ENCODE measurements around the gene ADAMTS10. TPM values are rescaled to one million over a fixed set of nuclear protein-coding genes. Genes with fewer than 3 reads are reported as not detected.

Gene ADAMTS10
- total RNA-seq, 1 experiment from 2014 or later, result 10.2 TPM

DNA sequence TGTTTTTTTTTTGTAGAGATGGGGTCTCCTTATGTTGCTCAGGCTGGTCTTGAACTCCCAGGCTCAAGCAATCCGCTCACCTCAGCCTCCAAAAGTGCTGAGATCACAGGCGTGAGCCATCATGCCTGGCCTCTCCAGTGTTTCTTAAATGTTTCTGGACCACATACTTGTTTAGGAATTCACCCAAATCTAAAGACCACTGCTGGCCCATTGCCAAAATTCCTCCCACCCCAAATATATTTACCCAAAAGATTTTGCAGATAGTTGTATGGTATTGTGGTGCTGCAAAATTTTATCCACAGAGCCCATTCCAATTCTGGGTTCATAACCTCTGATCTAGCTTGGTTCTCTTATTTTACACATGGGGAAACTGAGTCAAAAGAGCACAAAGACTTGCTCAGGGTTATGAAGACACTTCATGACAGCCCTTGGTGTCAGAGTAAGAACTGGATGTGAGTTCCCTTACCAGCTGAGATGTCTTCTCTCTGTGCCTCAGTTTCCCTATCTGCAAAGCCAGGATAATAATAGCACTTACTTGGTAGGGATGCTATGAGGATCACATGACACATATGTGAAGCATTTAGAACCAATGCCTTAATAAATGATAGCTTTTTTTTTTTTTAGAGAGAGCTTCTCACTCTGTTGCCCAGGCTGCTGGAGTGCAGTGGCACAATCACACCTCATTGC is 30.8 kb upstream of the ADAMTS10 start:
- no peak overlapping the region for H3K4me2 ChIP-seq (ENCODE audit: low read length)
- no peaks in the 10 kb centered on the region for H3K9me2 ChIP-seq (ENCODE audit: insufficient read depth)
- ATAC-seq (no peak), DNase-seq (ENCODE audit: low read depth, low spot score) (no peak)
- no peaks in the 10 kb centered on the region for H4K20me1 ChIP-seq (ENCODE audit: insufficient read depth)
- H3K9ac ChIP-seq (ENCODE audit: low read length), result no peak overlapping the region
- intact Hi-C loops (cut with micrococcal nuclease), result no loop called here
- POLR2A ChIA-PET, result no interaction called here
- no peaks in the 10 kb centered on the region for H3K79me2 ChIP-seq (ENCODE audit: insufficient read depth, low read length)
- no peaks in the 10 kb centered on the region for H3K36me3 ChIP-seq (ENCODE audit: control insufficient read depth in 1 of 2, insufficient read depth in 2 of 2, low read length in 2 of 2)
- H2AFZ ChIP-seq (ENCODE audit: low read depth, low read length, poor library complexity, severe bottlenecking), result no peak overlapping the region
- RAD21 ChIA-PET (ENCODE audit: low non-redundant PET in 1 of 2, low total read pairs in 2 of 2, uncharacterized antibody in 2 of 2, unreplicated experiment in 2 of 2), result interaction anchor here (0.6 to 1.2 kb wide), 3 partner anchors 26 to 73 kb away, joined by 3 to 4 read pairs (median 3); no protein-coding TSS in a partner anchor
- no peaks in the 10 kb centered on the region for H3K27me3 ChIP-seq (ENCODE audit: insufficient read depth, low read length)
- H3K4me1 ChIP-seq (ENCODE audit: control insufficient read depth in 1 of 2, insufficient read depth in 2 of 2, low read length in 2 of 2), result no peaks in the 10 kb centered on the region
- CTCF ChIA-PET, result interaction anchor here (0.6 to 2.2 kb wide), 13 partner anchors 8 to 434 kb away, joined by 3 to 28 read pairs (median 4); partner anchors contain the start of genes ACTL9 and NFILZ
- no peak overlapping the region for H3K27ac ChIP-seq (ENCODE audit: low read depth, low read length)
- no peak overlapping the region for H3K4me3 ChIP-seq (replicated peaks in 1 of 2; ENCODE audit: low read depth in 1 of 2, low read length in 2 of 2)
- no peaks in the 10 kb centered on the region for H3K9me3 ChIP-seq (ENCODE audit: control insufficient read depth in 1 of 2, insufficient read depth in 1 of 2, low read depth in 1 of 2, low read length in 2 of 2)
- TF ChIP-seq EGR1 (IDR thresholded peaks at IDR 0.05; ENCODE audit: low read depth), result no peak
- no peak for TF ChIP-seq JUND (IDR thresholded peaks at IDR 0.05)
- TF ChIP-seq, protein P1, sequence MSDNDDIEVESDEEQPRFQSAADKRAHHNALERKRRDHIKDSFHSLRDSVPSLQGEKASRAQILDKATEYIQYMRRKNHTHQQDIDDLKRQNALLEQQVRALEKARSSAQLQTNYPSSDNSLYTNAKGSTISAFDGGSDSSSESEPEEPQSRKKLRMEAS (IDR thresholded peaks at IDR 0.05), result no peak
- no peak for TF ChIP-seq POLR2AphosphoS5 (IDR thresholded peaks at IDR 0.05; ENCODE audit: low read depth, low read length)
- TF ChIP-seq, protein P2, sequence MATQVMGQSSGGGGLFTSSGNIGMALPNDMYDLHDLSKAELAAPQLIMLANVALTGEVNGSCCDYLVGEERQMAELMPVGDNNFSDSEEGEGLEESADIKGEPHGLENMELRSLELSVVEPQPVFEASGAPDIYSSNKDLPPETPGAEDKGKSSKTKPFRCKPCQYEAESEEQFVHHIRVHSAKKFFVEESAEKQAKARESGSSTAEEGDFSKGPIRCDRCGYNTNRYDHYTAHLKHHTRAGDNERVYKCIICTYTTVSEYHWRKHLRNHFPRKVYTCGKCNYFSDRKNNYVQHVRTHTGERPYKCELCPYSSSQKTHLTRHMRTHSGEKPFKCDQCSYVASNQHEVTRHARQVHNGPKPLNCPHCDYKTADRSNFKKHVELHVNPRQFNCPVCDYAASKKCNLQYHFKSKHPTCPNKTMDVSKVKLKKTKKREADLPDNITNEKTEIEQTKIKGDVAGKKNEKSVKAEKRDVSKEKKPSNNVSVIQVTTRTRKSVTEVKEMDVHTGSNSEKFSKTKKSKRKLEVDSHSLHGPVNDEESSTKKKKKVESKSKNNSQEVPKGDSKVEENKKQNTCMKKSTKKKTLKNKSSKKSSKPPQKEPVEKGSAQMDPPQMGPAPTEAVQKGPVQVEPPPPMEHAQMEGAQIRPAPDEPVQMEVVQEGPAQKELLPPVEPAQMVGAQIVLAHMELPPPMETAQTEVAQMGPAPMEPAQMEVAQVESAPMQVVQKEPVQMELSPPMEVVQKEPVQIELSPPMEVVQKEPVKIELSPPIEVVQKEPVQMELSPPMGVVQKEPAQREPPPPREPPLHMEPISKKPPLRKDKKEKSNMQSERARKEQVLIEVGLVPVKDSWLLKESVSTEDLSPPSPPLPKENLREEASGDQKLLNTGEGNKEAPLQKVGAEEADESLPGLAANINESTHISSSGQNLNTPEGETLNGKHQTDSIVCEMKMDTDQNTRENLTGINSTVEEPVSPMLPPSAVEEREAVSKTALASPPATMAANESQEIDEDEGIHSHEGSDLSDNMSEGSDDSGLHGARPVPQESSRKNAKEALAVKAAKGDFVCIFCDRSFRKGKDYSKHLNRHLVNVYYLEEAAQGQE (IDR thresholded peaks at IDR 0.05; ENCODE audit: low read depth), result no peak
- no peak for TF ChIP-seq ZNF274 (IDR thresholded peaks at IDR 0.05; ENCODE audit: low read depth, low read length)
- no peak for TF ChIP-seq SIN3A (IDR thresholded peaks at IDR 0.05; ENCODE audit: low read depth)
- TF ChIP-seq, protein P3, sequence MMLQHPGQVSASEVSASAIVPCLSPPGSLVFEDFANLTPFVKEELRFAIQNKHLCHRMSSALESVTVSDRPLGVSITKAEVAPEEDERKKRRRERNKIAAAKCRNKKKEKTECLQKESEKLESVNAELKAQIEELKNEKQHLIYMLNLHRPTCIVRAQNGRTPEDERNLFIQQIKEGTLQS (IDR thresholded peaks at IDR 0.05), result no peak
- no peak for TF ChIP-seq CBX3 (IDR thresholded peaks at IDR 0.05; ENCODE audit: low read depth)
- TF ChIP-seq RAD21 (IDR thresholded peaks at IDR 0.05; ENCODE audit: low read depth), result no peak
- no peak for TF ChIP-seq SP1 (IDR thresholded peaks at IDR 0.05; ENCODE audit: low read depth)
- no TSS peak for BruUV-seq (replicated peaks)
